Measurements from ENCODE around the gene ZNF10. TPM values are rescaled to one million over a fixed set of nuclear protein-coding genes. Genes with fewer than 3 reads are reported as not detected.

Gene ZNF10
- total RNA-seq, 1 experiment from 2014 or later = 7.2 TPM

DNA sequence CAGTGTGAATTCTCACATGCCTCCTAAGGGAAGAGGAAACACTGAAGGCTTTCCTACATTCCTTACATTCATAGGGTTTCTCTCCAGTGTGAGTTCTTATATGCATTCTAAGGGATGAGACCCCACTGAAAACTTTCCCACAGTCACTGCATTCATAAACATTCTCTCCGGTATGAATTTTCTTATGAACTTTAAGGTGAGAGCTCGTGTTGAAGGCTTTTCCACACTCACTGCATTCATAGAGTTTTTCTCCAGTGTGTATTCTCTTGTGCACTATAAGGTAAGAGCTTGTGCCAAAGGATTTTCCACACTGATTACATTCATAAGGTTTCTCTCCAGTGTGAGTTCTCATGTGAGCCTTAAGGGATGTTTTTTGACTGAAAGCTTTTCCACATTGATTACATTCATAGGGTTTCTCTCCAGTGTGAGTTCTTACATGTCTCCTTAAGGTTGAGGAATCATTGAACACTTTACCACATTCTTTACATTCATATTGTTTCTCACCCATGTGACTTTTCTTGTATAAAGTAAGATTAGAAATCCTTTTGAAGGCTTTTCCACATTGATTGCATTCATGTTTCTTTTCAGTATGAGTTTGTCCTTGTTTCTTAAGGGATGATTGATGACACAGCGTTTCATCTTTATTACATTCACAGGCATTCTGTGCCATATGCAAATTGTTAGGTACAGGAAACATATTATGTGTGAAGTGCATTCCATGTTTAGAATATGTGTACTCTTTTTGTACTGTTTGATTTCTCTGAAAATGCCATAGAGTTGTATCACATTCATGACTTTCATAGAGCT, 9.8 kb upstream of the ZNF10 start:
- Mint-ChIP-seq H3K9me3 (ENCODE audit: unreplicated experiment) (peaks cover 47% of the 10 kb centered on the region), H3K27ac (ENCODE audit: low read depth, unreplicated experiment) (no peak overlapping the region), H3K4me3 (ENCODE audit: unreplicated experiment) (no peak overlapping the region), H3K36me3 (ENCODE audit: insufficient read depth, unreplicated experiment) (peaks cover 46% of the 10 kb centered on the region), H3K27me3 (ENCODE audit: insufficient read depth, unreplicated experiment) (no peaks in the 10 kb centered on the region), H3K4me1 (ENCODE audit: insufficient read depth, unreplicated experiment) (no peaks in the 10 kb centered on the region)
- TF ChIP-seq, protein P1, sequence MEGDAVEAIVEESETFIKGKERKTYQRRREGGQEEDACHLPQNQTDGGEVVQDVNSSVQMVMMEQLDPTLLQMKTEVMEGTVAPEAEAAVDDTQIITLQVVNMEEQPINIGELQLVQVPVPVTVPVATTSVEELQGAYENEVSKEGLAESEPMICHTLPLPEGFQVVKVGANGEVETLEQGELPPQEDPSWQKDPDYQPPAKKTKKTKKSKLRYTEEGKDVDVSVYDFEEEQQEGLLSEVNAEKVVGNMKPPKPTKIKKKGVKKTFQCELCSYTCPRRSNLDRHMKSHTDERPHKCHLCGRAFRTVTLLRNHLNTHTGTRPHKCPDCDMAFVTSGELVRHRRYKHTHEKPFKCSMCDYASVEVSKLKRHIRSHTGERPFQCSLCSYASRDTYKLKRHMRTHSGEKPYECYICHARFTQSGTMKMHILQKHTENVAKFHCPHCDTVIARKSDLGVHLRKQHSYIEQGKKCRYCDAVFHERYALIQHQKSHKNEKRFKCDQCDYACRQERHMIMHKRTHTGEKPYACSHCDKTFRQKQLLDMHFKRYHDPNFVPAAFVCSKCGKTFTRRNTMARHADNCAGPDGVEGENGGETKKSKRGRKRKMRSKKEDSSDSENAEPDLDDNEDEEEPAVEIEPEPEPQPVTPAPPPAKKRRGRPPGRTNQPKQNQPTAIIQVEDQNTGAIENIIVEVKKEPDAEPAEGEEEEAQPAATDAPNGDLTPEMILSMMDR (IDR thresholded peaks at IDR 0.05; ENCODE audit: unreplicated experiment) = no peak
- ChIA-PET POLR2A (interaction anchor here (0.8 to 2.2 kb wide), 2 partner anchors 10 to 14 kb away, joined by 6 to 8 read pairs; partner anchors contain the start of genes ZNF10 and ZNF891), CTCF (interaction anchor here (0.7 kb wide), 1 partner anchor 22 kb away, joined by 3 read pairs; no protein-coding TSS in a partner anchor)
- intact Hi-C loops (cut with micrococcal nuclease) = no loop called here
- no TSS peak for BruUV-seq (replicated peaks)
- DNase-seq (ENCODE audit: unreplicated experiment) = no peak

DNA sequence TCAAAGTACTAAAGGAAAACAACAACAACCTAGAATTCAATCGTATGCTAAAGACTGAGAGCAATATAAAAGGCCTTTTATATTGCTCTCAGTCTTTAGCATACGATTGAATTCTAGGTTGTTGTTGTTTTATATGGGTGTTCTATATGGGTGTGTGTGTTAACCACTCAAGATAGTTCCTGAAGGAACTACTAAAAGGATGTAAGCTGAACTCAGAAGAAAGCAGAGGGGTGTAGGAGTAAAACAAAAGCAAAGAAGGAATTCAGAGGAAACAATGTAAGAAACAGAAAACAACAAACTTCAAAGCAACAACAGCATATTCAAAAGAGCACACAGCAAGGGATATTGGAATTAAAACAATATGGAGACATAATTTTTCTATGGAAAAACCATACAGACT, 5.8 kb upstream of the ZNF10 start:
- Mint-ChIP-seq H3K9me3 (ENCODE audit: unreplicated experiment) (peaks cover 28% of the 10 kb centered on the region), H3K4me3 (ENCODE audit: unreplicated experiment) (no peak overlapping the region), H3K27me3 (ENCODE audit: insufficient read depth, unreplicated experiment) (no peaks in the 10 kb centered on the region), H3K27ac (ENCODE audit: low read depth, unreplicated experiment) (no peak overlapping the region), H3K4me1 (ENCODE audit: insufficient read depth, unreplicated experiment) (no peaks in the 10 kb centered on the region), H3K36me3 (ENCODE audit: insufficient read depth, unreplicated experiment) (peaks cover 59% of the 10 kb centered on the region)
- no TSS peak for BruUV-seq (replicated peaks)
- TF ChIP-seq, protein P1 (IDR thresholded peaks at IDR 0.05; ENCODE audit: unreplicated experiment) = no peak
- ChIA-PET POLR2A (no interaction called here), CTCF (no interaction called here)
- DNase-seq (ENCODE audit: unreplicated experiment) = no peak
- intact Hi-C loops (cut with micrococcal nuclease) = no loop called here

DNA sequence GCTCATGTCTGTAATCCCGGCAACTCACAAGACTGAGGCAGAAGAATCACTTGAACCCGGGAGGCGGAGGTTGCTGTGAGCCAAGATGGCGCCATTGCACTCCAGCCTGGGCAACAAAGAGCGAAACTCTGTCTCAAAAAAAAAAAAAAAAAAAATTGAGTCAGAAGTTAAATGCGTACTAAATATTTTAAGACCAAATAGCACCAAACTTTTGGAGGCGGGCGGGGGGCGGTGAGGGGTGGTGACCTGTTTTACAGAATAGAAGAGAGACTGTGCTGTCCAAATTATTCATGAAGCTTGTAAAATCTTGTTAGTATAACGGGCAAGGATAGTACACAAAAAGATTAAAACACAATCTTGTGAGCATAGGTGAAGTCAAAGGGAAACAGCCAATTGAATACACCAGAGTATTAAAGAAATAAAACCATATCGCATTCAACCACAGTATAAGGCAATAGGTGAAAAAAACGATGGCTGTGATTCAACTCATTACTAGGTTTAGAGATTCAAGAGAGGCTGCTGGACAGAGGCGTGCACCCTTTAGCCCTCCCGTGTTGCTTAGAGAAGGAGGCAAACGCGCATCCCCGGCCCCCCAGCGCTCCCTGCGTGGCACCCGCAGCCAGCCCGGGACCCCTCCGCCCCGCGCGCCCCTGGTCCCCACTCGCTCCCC, 924 bp upstream of the ZNF10 start:
- BruUV-seq (replicated peaks) = no TSS peak

More for the DNA sequence above, 924 bp upstream of the ZNF10 start:
- peaks cover 23% of the 10 kb centered on the region for H3K9me3 Mint-ChIP-seq (ENCODE audit: unreplicated experiment)
- CTCF ChIA-PET = interaction anchor here (0.7 kb wide), 1 partner anchor 319 kb away, joined by 3 read pairs; no protein-coding TSS in a partner anchor
- TF ChIP-seq, protein P1 (IDR thresholded peaks at IDR 0.05; ENCODE audit: unreplicated experiment) = no peak
- POLR2A ChIA-PET = interaction anchor here (0.9 to 3.1 kb wide), 15 partner anchors 9 to 1044 kb away, joined by 3 to 33 read pairs (median 5); partner anchors contain the start of genes CHFR, ZNF140, ZNF26 and ZNF268
- H3K4me3 Mint-ChIP-seq (ENCODE audit: unreplicated experiment) = peak overlapping the region; percentile 98
- intact Hi-C loops (cut with micrococcal nuclease) = loop anchor here (1.0 to 2.0 kb wide), 2 partner anchors 49 to 51 kb away; partner anchors contain the start of genes ZNF140 and ZNF268
- peaks cover 6% of the 10 kb centered on the region for H3K4me1 Mint-ChIP-seq (ENCODE audit: insufficient read depth, unreplicated experiment)
- no peak for DNase-seq (ENCODE audit: unreplicated experiment)
- peak overlapping the region; percentile 98 for H3K27ac Mint-ChIP-seq (ENCODE audit: low read depth, unreplicated experiment)
- no peaks in the 10 kb centered on the region for H3K27me3 Mint-ChIP-seq (ENCODE audit: insufficient read depth, unreplicated experiment)
- peaks cover 63% of the 10 kb centered on the region for H3K36me3 Mint-ChIP-seq (ENCODE audit: insufficient read depth, unreplicated experiment)
